Endometrial microvascular endothelial cells (primary cell): Measurements from ENCODE around the gene SCOC. TPM values are rescaled to one million over a fixed set of nuclear protein-coding genes. Genes with fewer than 3 reads are reported as not detected.

Source experiments
- in situ Hi-C: cut with HindIII; loops from 2 replicates; pipeline ENCODE4 v1.10.0; 2017; ENCODE audit warnings: low sequenced_read_pairs, low pct_unique_long_range_greater_than_20kb; ENCODE audit errors: inconsistent ontology term
- total RNA-seq: library from RNA; depleted of rRNA; stranded (reverse); fragments of >200 nt; gene quantifications from one replicate; pipeline ENCODE4 v1.2.3, GENCODE V29; 2015; ENCODE audit errors: inconsistent ontology term

SCOC gene
- total RNA-seq, 1 donor from 2014 or later: 54.2 TPM

DNA sequence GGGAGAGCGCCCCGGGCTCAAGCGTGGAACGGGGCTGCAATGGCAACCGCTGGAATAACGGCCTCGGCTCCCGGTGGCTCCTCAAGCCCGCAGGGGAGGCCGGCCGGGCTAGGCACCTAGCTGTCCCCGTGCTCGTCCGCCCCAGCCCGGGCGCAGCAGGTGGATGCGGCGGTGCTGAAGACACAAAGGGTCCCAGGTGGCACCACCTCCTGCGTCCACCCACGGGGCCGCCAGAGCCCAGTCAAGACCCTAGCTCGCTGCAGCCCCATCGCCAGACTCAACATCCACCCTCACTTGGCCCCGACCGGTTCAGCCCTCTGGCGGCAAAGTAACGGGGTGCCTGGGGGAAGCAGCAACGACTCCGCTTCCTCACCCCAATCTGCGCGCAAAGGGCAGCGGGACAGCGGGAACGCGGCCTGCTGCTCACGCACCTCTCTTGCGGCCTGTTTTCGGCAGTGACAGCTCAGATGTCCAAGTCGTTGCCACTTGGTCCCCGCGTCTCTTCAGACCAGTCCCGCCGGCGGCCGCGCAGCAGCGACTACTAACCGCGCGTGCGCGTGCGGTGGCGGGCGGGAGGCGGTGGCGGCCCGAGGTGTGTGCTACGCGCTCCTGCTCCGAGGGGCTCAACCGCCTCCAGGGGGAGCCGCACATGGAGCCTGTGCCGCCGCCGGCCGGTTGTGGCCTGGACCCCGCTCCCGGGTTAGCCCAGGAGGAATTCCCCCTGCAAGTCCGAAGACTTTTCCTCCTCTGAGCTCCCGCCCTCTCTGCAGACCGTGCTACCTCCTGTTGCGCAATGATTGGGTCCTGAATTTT is 53.9 kb downstream of the SCOC start, which contains the start of gene CLGN:
Gene CLGN (minus strand): TSS at position 543 of the 813 bp plus-strand sequence. CDS start 14,570 bp downstream, outside the sequence.
- in situ Hi-C loops: no loop called here

DNA sequence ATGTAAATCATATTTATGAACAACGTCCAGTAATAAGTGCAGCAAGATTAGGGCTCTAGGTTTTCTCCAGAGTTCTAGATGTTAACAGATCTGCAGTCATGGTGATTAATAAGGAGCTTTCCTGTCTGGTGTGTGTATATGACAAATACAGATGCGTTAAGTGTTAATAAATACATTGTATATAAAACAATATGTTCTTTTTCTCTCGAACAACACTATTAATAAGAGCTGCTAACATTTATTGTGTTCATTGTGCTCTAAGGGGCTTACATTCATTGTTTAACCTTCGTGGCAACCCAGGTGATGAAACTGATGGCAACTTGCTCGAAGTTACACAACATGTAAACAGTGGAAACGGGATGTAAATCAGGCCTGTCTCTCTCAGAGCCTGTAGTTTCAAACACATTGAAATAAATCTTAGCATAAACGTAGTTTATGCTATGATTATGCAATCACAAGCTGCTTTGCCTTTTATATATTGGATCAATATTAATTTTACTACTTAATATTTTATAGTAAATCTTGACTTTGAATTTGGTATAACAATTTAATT is 54.5 kb downstream of the SCOC start:
- in situ Hi-C loops: no loop called here

Other genes starting within 250 kb of the SCOC start
- gene MAML3, start 219.5 kb upstream of the SCOC start, total RNA-seq: 9.7 TPM
- gene CLGN, start 54.0 kb downstream of the SCOC start, total RNA-seq: 0.37 TPM
- gene MGAT4D, start 124.6 kb downstream of the SCOC start, total RNA-seq: not detected
- gene ELMOD2, start 150.5 kb downstream of the SCOC start, total RNA-seq: 10.7 TPM
- not detected for gene UCP1, start 195.3 kb downstream of the SCOC start, total RNA-seq